Midbrain (tissue), 1 donor: ENCODE results near the gene AK2.
"Not testable (repeated sequence)": the region's sequence is repeated elsewhere in the genome, so short reads cannot be mapped to it uniquely, and the experiment has no call there.

ENCODE experiments used
- DNase-seq: peaks from one replicate; lab custom pipeline; 2025; lab: John Stamatoyannopoulos, UW

The AK2 gene

GRCh38 chr1:33055210-33056008 is 18.7 kb upstream of the AK2 start:
- DNase-seq, result peak; percentile 83

GRCh38 chr1:33050221-33051076 is 13.8 kb upstream of the AK2 start:
- no peak for DNase-seq

- DNase-seq, result no peak
Measured at GRCh38 chr1:33049371-33049770, 12.7 kb upstream of the AK2 start.

GRCh38 chr1:33048426-33048825 is 11.7 kb upstream of the AK2 start:
- DNase-seq, result no peak

- no peak for DNase-seq
Measured at GRCh38 chr1:33047839-33048305, 11.2 kb upstream of the AK2 start.

GRCh38 chr1:33047290-33047689 is 10.6 kb upstream of the AK2 start:
- no peak for DNase-seq

- not testable (repeated sequence) for DNase-seq
Measured at GRCh38 chr1:33046234-33046633, 9.6 kb upstream of the AK2 start.

- no peak for DNase-seq
Measured at GRCh38 chr1:33045814-33046213, 9.1 kb upstream of the AK2 start.

- DNase-seq, result no peak
Measured at GRCh38 chr1:33045246-33045645, 8.6 kb upstream of the AK2 start.

GRCh38 chr1:33043267-33044092 is 6.8 kb upstream of the AK2 start:
- no peak for DNase-seq

GRCh38 chr1:33042831-33043230 is 6.1 kb upstream of the AK2 start:
- DNase-seq, result no peak

GRCh38 chr1:33041026-33041425 is 4.3 kb upstream of the AK2 start:
- no peak for DNase-seq

GRCh38 chr1:33039840-33040239 is 3.2 kb upstream of the AK2 start:
- DNase-seq, result no peak

GRCh38 chr1:33036051-33036525 is 595 bp downstream of the AK2 start:
- no peak for DNase-seq

- DNase-seq, result no peak
Measured at GRCh38 chr1:33032126-33032869, 4.4 kb downstream of the AK2 start.

GRCh38 chr1:33031506-33031905 is 5.2 kb downstream of the AK2 start:
- DNase-seq, result no peak

GRCh38 chr1:33030575-33030974 is 6.1 kb downstream of the AK2 start:
- no peak for DNase-seq

GRCh38 chr1:33029921-33030320 is 6.8 kb downstream of the AK2 start:
- no peak for DNase-seq

GRCh38 chr1:33029209-33029608 is 7.5 kb downstream of the AK2 start:
- no peak for DNase-seq

GRCh38 chr1:33025761-33026160 is 10.9 kb downstream of the AK2 start:
- DNase-seq, result no peak

GRCh38 chr1:33025180-33025569 is 11.5 kb downstream of the AK2 start:
- DNase-seq, result no peak
